Measurements from ENCODE around the gene CD207.

CD207 gene

DNA sequence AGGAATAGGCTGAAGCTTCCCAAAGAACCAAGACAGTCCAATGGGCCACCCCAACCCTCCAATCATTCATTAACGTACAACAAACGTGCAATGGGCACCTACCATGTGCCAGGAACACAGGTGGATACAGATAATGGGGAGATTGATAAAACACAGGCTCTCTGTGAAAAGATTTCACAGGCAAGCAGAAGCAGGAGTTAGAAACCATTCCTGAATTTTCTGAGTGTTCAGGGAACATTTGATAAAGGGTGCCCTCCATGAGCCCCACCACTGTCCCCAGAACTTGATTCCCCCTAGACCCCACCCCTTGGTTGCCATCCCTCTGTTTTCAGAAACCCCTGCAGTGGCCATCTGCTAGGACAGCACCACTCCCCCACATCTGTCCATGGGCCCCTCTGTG lies 1.5 kb downstream of the CD207 start:
- H3K4me1 ChIP-seq: no peaks in the 10 kb centered on the region
- no peaks in the 10 kb centered on the region for H3K36me3 ChIP-seq (ENCODE audit: control insufficient read depth, insufficient read depth, low read length)
- H3K9me3 ChIP-seq (ENCODE audit: control insufficient read depth, low read length): no peaks in the 10 kb centered on the region
- no peak overlapping the region for H3K9ac ChIP-seq
- H3K4me2 ChIP-seq (ENCODE audit: low read length): no peak overlapping the region
- no peaks in the 10 kb centered on the region for H3K79me2 ChIP-seq
- TF ChIP-seq, protein P1, sequence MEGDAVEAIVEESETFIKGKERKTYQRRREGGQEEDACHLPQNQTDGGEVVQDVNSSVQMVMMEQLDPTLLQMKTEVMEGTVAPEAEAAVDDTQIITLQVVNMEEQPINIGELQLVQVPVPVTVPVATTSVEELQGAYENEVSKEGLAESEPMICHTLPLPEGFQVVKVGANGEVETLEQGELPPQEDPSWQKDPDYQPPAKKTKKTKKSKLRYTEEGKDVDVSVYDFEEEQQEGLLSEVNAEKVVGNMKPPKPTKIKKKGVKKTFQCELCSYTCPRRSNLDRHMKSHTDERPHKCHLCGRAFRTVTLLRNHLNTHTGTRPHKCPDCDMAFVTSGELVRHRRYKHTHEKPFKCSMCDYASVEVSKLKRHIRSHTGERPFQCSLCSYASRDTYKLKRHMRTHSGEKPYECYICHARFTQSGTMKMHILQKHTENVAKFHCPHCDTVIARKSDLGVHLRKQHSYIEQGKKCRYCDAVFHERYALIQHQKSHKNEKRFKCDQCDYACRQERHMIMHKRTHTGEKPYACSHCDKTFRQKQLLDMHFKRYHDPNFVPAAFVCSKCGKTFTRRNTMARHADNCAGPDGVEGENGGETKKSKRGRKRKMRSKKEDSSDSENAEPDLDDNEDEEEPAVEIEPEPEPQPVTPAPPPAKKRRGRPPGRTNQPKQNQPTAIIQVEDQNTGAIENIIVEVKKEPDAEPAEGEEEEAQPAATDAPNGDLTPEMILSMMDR (IDR thresholded peaks at IDR 0.05): no peak
- H3K4me3 ChIP-seq (ENCODE audit: low read depth, low read length): no peak overlapping the region
- H3K27ac ChIP-seq: no peak overlapping the region
- no peaks in the 10 kb centered on the region for H3K27me3 ChIP-seq (ENCODE audit: control insufficient read depth, insufficient read depth, low read length)
- no peak overlapping the region for H2AFZ ChIP-seq

DNA sequence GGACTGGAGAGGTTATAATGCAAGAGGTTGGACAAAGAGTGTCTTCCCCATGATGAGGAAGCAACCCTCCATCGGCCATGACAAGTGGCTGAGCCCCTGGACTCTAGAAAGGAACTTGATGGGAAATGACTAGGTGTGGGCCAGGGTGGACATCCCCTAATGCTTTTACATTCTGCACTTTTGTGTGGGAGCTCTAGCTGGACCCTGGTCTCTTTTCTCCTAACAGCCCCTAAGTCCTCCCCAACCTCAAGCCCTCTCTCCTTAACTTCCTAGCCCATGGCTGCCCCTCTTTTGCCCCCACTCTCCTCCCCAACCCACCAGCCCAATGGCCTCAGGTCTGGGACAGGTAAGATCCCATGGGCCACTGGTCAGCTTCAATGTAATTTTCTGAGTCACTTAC lies 2.4 kb downstream of the CD207 start:
- Histone ChIP-seq H3K4me1 (no peaks in the 10 kb centered on the region), H3K4me3 (ENCODE audit: low read depth, low read length) (no peak overlapping the region), H3K4me2 (ENCODE audit: low read length) (no peak overlapping the region), H3K27me3 (ENCODE audit: control insufficient read depth, insufficient read depth, low read length) (no peaks in the 10 kb centered on the region), H3K36me3 (ENCODE audit: control insufficient read depth, insufficient read depth, low read length) (no peaks in the 10 kb centered on the region), H3K9ac (no peak overlapping the region), H3K9me3 (ENCODE audit: control insufficient read depth, low read length) (no peaks in the 10 kb centered on the region), H2AFZ (no peak overlapping the region), H3K27ac (no peak overlapping the region), H3K79me2 (no peaks in the 10 kb centered on the region)
- TF ChIP-seq, protein P1 (IDR thresholded peaks at IDR 0.05): no peak

DNA sequence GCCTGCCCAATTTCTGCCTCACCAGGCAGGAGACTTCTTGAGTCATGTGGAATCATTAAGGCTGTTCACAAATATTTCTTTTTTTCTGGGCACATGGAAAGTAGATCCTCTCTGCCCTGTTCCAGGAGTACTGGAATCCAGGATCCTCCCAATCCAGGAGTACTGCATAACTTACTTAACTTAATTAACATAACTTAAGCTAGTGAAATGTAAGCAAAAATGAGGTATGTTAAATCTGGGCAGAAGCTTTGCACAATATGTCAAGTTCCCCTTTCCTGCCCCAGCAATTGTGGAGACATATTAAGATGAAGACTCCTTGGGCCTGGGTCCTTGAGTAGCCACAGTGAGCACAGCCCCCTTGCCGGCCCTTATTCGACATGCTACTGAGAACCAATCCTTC lies 3.2 kb downstream of the CD207 start:
- no peak overlapping the region for H3K27ac ChIP-seq
- H3K9ac ChIP-seq: no peak overlapping the region
- no peak overlapping the region for H2AFZ ChIP-seq
- no peaks in the 10 kb centered on the region for H3K36me3 ChIP-seq (ENCODE audit: control insufficient read depth, insufficient read depth, low read length)
- no peak overlapping the region for H3K4me2 ChIP-seq (ENCODE audit: low read length)
- H3K4me1 ChIP-seq: no peaks in the 10 kb centered on the region
- no peaks in the 10 kb centered on the region for H3K9me3 ChIP-seq (ENCODE audit: control insufficient read depth, low read length)
- no peaks in the 10 kb centered on the region for H3K27me3 ChIP-seq (ENCODE audit: control insufficient read depth, insufficient read depth, low read length)
- no peak overlapping the region for H3K4me3 ChIP-seq (ENCODE audit: low read depth, low read length)
- TF ChIP-seq, protein P1 (IDR thresholded peaks at IDR 0.05): no peak
- no peaks in the 10 kb centered on the region for H3K79me2 ChIP-seq

- TF ChIP-seq, protein P1 (IDR thresholded peaks at IDR 0.05): no peak
- Histone ChIP-seq H3K4me3 (ENCODE audit: low read depth, low read length) (no peak overlapping the region), H2AFZ (no peak overlapping the region), H3K36me3 (ENCODE audit: control insufficient read depth, insufficient read depth, low read length) (no peaks in the 10 kb centered on the region), H3K79me2 (no peaks in the 10 kb centered on the region), H3K4me2 (ENCODE audit: low read length) (no peak overlapping the region), H3K9me3 (ENCODE audit: control insufficient read depth, low read length) (no peaks in the 10 kb centered on the region), H3K4me1 (no peaks in the 10 kb centered on the region), H3K27ac (no peak overlapping the region), H3K27me3 (ENCODE audit: control insufficient read depth, insufficient read depth, low read length) (no peaks in the 10 kb centered on the region), H3K9ac (no peak overlapping the region)
Measured at GRCh38 chr2:70831861-70832260, 3.8 kb downstream of the CD207 start.

GRCh38 chr2:70830366-70830765 lies 5.2 kb downstream of the CD207 start:
- H3K4me3 ChIP-seq (ENCODE audit: low read depth, low read length): no peak overlapping the region
- H3K9me3 ChIP-seq (ENCODE audit: control insufficient read depth, low read length): no peaks in the 10 kb centered on the region
- no peak overlapping the region for H3K27ac ChIP-seq
- H3K27me3 ChIP-seq (ENCODE audit: control insufficient read depth, insufficient read depth, low read length): no peaks in the 10 kb centered on the region
- H3K79me2 ChIP-seq: no peaks in the 10 kb centered on the region
- no peaks in the 10 kb centered on the region for H3K4me1 ChIP-seq
- TF ChIP-seq, protein P1 (IDR thresholded peaks at IDR 0.05): no peak
- no peak overlapping the region for H2AFZ ChIP-seq
- H3K9ac ChIP-seq: no peak overlapping the region
- no peaks in the 10 kb centered on the region for H3K36me3 ChIP-seq (ENCODE audit: control insufficient read depth, insufficient read depth, low read length)
- H3K4me2 ChIP-seq (ENCODE audit: low read length): no peak overlapping the region
